ENCODE measurements around the gene RABAC1.
"Not testable (repeated sequence)": the region's sequence is repeated elsewhere in the genome, so short reads cannot be mapped to it uniquely, and the experiment has no call there.

Gene RABAC1

GRCh38 chr19:41944336-41944735 is 14.8 kb downstream of the RABAC1 start:
- no peak for DNase-seq

DNA sequence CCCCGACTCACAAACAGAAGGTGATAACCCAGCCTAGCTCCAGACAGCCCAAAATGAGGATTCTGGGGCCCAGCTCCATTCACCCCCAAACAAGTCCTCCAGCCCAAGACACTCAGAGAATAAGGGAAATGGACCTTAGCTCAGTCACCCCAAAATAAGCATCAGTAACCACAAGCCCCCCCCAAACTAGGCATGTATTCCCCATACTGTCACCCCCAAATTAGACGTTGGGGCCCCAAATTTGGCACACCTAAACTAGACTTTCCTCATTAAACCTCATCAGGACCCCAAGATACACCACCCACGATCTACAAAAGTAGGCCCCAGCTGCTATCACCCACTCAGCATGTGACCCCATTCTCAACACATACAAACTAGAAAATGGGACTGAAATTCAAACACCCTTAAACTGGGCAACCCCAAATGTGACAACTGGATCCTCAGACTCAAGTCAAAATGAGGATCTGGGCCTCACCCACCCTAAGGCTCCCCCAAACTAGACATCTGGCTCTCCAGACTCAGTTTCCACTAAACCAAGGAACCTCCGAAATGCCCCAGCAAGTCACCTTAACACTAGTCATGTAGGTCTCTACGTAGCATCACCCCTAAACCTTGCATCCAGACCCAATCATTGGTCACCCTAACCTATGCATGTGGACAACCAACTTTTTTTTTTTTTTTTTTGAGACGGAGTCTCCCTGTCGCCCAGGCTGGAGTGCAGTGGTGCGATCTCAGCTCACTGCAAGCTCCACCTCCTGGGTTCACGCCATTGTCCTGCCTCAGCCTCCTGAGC is 17.5 kb downstream of the RABAC1 start:
- no peak for DNase-seq

DNA sequence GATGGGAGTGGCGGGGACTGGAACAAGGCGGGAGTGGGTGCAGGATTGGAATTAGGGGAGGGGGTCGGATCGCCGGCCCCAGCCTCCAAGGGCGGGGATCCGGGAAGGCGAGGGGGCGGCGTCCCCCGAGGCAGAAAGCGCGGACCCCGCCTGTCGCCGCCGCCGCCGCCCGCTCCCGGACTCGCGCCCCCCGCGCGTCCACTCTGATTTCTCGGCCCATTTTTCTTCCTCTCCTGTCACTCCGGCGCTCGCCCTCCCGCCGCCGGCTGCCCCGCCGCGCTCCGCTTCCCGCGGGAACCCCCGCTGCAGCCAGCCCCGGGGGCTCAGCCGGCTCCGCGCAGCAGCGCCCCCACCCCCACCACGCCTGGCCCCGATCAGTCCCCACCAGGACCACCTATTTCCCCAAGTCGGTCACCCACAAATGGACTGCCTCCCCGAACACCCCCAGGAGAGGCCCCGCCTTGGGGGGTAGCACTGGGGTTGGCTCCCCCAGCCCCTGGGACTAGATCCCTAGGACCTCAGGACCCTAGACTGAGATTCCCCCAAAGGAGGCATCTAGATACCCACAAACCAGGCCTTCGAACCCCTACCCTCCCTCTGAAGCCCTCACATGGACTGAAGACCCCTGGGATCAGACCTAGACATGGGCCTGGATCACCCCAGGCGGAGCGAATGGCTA is 18.3 kb downstream of the RABAC1 start:
- no peak for DNase-seq

DNA sequence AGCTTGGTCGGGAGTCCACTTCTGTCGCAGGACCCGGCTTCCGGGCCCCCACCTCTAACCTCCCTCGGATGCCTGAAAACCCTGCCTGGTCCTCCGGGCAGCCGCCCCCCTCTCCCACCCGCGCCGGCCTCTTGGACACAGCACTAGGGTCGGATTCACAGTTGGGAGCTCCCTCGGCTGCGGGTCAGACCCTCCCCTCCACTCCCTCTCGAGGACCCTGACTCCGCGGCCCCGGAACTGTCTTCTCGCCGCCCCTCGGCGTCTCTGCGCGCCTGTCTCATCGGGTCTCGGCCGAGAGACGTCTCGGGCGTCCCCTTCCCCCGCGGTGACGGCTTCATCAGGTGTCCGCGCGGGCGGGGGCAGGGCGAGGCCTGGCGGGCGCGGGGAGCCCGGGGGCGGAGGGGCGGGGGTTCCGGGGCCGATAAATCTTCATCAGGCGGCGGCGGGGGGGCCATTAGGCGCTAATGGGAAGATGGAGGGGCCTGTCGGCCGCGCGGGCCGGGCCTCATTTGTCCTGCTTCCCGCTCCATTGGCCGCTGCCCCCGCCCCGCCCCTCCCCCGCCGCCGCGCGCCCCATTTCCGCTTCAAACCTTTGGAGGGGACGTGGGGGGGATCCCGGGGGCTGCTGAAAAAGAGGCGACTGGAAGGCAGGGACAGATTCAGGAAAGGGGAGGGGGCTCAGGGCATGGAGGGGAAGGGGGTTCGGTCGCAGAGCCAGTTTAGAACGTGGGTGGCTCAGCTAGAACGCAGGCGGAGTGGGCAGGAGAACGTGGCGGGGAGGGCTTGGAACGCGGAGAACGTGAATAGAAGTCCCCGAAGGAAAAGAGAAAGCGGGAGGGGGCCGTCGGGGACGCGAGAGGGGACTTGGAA is 19.0 kb downstream of the RABAC1 start:
- DNase-seq: peak in 1 of 2 experiments; percentile 9

- DNase-seq: not testable (repeated sequence)
These were observed 19.9 kb downstream of the RABAC1 start for GRCh38 chr19:41939209-41939608.

GRCh38 chr19:41937525-41938468 is 21.3 kb downstream of the RABAC1 start:
- no peak for DNase-seq

- DNase-seq: no peak
These were observed 22.2 kb downstream of the RABAC1 start for GRCh38 chr19:41936961-41937360.

DNA sequence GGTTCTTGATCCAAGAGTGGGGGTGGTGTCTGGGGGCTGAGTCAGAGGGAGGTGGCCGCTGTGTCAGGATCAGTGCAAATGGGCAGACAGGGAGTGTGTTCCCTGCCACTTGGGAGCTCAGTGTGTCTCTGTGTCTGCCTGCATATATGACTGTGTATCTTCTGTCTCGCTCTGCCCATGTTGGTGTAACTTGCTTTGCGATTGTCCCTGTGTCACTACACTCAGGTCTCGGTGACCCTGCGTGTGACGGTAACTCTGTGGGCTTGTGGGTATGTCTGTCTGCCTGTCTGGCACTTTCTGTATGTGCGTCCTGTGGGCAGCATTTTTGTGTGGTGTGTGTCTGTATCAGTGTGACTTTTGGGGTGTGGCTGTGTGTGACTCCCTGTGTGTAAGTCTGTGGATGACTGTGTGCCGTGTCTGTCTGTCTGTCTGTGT is 22.7 kb downstream of the RABAC1 start:
- no peak for DNase-seq

GRCh38 chr19:41935760-41936415 is 23.2 kb downstream of the RABAC1 start:
- no peak for DNase-seq

DNA sequence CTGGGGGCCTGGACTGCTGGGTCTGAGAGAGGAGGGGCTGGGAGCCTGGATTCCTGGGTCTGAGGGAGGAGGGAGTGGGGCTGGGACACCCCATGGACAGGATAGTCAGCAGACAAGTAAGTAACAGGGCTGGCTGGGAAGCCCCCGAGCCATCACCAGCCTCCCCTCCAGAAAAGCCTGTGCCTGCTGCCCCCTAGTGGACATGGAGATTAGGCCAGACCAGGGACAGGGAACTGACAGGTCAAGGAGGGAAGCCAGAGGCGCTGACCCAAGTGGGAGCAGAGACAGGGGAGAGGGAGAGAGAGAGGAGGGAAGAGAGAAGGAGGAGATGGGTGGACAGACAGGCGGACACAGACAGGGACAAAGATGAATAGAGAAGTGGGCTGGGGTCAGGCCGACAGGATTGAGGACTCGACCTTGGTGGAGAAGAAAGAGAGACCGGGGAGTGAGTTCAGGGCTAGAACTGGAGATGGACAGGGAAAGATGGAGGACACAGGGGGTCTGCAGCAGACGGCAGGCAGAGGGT is 24.2 kb downstream of the RABAC1 start:
- DNase-seq: peak; percentile 28 to 47

DNA sequence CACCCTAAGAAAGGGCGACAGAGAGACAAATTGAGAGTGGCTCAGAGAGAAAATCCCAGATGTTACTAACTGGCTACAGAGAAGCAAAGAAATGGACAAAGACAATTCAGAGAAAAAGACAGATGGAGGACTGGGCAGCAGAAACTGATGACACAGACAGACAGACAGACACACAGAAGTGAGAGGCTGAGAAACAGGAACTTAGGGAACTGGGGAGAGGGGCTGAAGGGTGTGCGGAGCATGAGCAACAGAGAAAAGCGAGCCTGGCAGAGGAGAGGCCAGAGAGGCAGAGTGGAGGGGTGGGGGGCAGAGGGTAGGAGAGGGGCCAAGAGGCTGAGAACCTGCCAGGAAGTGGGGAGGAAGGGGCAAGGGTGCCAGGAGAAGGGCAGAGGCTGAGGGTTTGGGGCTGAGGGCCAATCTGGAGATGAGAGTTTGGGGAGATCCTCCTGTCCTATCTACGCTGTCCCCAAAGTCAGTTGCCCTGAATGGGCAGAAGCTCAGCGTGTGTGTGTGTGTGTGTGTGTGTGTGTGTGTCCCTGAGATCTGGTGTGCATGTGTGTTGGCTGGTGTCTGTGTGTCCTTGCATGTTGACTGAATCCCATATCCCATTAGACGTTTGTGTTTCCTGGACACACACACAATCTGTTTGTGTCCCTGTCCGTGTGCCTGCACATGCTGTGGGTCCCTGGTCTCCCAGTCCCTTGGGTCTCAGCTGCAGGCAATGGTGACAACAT is 25.3 kb downstream of the RABAC1 start:
- no peak for DNase-seq

- no peak for DNase-seq
These were observed 26.3 kb downstream of the RABAC1 start for GRCh38 chr19:41932720-41933332.

GRCh38 chr19:41932259-41932719 is 26.8 kb downstream of the RABAC1 start:
- no peak for DNase-seq

DNA sequence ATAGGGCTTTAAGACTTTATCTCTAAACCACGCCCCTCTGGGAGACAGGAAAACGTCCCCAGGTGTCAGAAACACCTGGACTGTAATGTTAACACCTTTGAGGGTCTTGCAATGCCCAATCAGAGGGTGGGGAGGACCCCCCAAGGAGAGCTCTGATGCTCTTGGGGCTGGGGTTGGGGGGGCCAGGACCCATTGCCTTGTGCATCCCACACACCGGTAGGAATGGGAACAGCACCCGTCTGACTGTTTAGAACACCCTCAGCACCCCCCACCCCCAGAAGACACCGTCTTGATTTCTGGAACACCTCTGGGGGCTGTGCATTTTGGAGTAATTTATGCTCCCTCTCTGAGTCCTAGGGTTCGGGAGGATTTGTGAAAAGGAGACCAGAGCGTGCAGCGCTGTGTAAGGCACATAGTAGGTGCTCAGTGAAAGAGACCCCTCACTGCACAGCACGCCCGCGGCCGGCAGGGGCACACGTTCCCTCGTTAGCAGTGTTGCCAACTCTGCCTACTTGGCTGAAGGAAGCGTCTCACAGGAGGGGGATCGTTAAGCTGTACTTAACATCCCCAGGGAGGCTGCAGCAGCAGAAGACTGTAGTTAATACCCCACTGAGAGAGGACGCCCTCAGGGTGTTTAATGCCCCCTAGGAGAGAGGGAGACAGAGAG is 28.1 kb downstream of the RABAC1 start:
- peak in 1 of 2 experiments; percentile 56 for DNase-seq

DNA sequence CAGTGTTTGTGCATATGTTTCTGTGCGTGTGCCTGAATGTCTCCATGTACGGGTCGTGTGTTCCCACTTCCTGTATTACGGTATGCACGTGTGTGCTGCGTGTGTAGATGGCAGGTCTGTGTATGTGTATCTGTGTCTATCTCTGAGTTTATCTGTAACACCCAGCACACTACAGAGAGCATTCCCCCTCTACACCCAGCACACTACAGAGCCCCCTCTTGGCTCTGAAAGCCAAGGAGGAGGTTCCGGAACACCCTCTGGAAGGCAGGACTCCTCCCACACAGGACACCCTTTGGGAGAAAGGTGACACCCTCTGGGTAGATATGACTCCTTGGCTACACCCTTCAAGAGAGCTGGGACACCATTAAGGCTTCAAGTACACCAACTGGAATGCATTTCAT is 28.8 kb downstream of the RABAC1 start:
- no peak for DNase-seq

GRCh38 chr19:41929536-41930071 is 29.5 kb downstream of the RABAC1 start:
- DNase-seq: no peak

GRCh38 chr19:41928754-41929535 is 30.2 kb downstream of the RABAC1 start:
- peak in 1 of 2 experiments; percentile 5 for DNase-seq

DNA sequence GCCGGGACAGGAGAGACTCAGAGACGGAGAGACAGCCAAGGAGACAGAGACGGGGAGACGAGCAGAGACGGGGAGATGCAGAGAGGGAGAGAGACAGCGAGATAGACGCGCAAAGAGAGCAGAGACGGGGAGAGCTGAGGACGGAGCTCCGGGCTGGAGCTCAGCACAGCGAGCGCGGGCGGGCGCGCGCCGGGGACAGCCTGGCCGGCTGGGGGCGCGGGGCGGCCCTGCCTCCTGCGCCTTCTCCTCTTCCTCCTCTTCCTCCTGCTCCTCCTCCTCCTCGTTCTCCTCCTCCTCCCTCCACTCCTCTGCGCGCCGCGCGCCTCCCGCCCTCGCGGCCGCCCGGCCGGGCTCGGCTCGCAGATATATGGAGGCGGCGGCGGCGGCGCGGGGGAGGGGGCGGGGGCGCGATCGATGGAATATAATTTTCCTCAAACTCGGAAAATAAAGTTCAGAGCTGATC is 30.9 kb downstream of the RABAC1 start, which contains the start of gene ERFL:
Gene ERFL, minus strand, starts transcription at position 229 of the 463 bp plus-strand sequence. CDS start 15,530 bp downstream, outside the sequence.
- DNase-seq: no peak
